ENCODE results near the gene GFOD1.

Gene GFOD1

GRCh38 chr6:13360671-13361540, 126.5 kb downstream of the GFOD1 start:
- in situ Hi-C loops (cut with MboI; ENCODE audit: low sequenced_read_pairs), result no loop called here

- in situ Hi-C loops (cut with MboI; ENCODE audit: low sequenced_read_pairs), result no loop called here
These were observed 128.1 kb downstream of the GFOD1 start for GRCh38 chr6:13359287-13359686.

- in situ Hi-C loops (cut with MboI; ENCODE audit: low sequenced_read_pairs), result no loop called here
These were observed 128.9 kb downstream of the GFOD1 start for GRCh38 chr6:13358511-13358910.

- in situ Hi-C loops (cut with MboI; ENCODE audit: low sequenced_read_pairs), result no loop called here
These were observed 129.8 kb downstream of the GFOD1 start for GRCh38 chr6:13357551-13358075.

- in situ Hi-C loops (cut with MboI; ENCODE audit: low sequenced_read_pairs), result no loop called here
These were observed 131.2 kb downstream of the GFOD1 start for GRCh38 chr6:13355999-13356785.

GRCh38 chr6:13355043-13355945, 132.1 kb downstream of the GFOD1 start:
- in situ Hi-C loops (cut with MboI; ENCODE audit: low sequenced_read_pairs), result no loop called here

GRCh38 chr6:13354331-13355042, 132.9 kb downstream of the GFOD1 start:
- in situ Hi-C loops (cut with MboI; ENCODE audit: low sequenced_read_pairs), result no loop called here

- in situ Hi-C loops (cut with MboI; ENCODE audit: low sequenced_read_pairs), result no loop called here
These were observed 135.2 kb downstream of the GFOD1 start for GRCh38 chr6:13352165-13352564.

GRCh38 chr6:13351271-13351670, 136.1 kb downstream of the GFOD1 start:
- in situ Hi-C loops (cut with MboI; ENCODE audit: low sequenced_read_pairs), result no loop called here

GRCh38 chr6:13349811-13350506, 137.4 kb downstream of the GFOD1 start:
- in situ Hi-C loops (cut with MboI; ENCODE audit: low sequenced_read_pairs), result loop anchor here (25.0 kb wide), 1 partner anchor 712 kb away; no protein-coding TSS in a partner anchor

GRCh38 chr6:13348334-13349113, 138.9 kb downstream of the GFOD1 start:
- in situ Hi-C loops (cut with MboI; ENCODE audit: low sequenced_read_pairs), result loop anchor here (25.0 kb wide), 1 partner anchor 714 kb away; no protein-coding TSS in a partner anchor

- in situ Hi-C loops (cut with MboI; ENCODE audit: low sequenced_read_pairs), result loop anchor here (25.0 kb wide), 1 partner anchor 716 kb away; no protein-coding TSS in a partner anchor
These were observed 141.2 kb downstream of the GFOD1 start for GRCh38 chr6:13346245-13346644.

GRCh38 chr6:13342414-13343019, 144.9 kb downstream of the GFOD1 start:
- in situ Hi-C loops (cut with MboI; ENCODE audit: low sequenced_read_pairs), result loop anchor here (25.0 kb wide), 1 partner anchor 720 kb away; no protein-coding TSS in a partner anchor

- in situ Hi-C loops (cut with MboI; ENCODE audit: low sequenced_read_pairs), result loop anchor here (25.0 kb wide), 1 partner anchor 722 kb away; no protein-coding TSS in a partner anchor
These were observed 147.4 kb downstream of the GFOD1 start for GRCh38 chr6:13339863-13340630.

GRCh38 chr6:13338038-13338437, 149.4 kb downstream of the GFOD1 start:
- in situ Hi-C loops (cut with MboI; ENCODE audit: low sequenced_read_pairs), result loop anchor here (25.0 kb wide), 1 partner anchor 724 kb away; no protein-coding TSS in a partner anchor

GRCh38 chr6:13336553-13336952, 150.8 kb downstream of the GFOD1 start:
- in situ Hi-C loops (cut with MboI; ENCODE audit: low sequenced_read_pairs), result loop anchor here (25.0 kb wide), 1 partner anchor 726 kb away; no protein-coding TSS in a partner anchor

- in situ Hi-C loops (cut with MboI; ENCODE audit: low sequenced_read_pairs), result loop anchor here (25.0 kb wide), 1 partner anchor 727 kb away; no protein-coding TSS in a partner anchor
These were observed 152.4 kb downstream of the GFOD1 start for GRCh38 chr6:13334953-13335352.

Data from HL-60/S4 treated with retinoic acid at 250 ng/mL for 4 days and 3 days (cell line).